OCI-LY3 (cell line): Measurements from ENCODE around the gene GZMH.

Source experiments
- H2AFZ ChIP-seq: fragments of 200-600, 300-600 bp; shearing (Covaris generic); 2 replicates; pipeline ENCODE4 v1.6.0; 2014; ENCODE audit warnings: antibody characterized with exemption, low read depth, low read length
- H3K27ac ChIP-seq: fragments of 200-600, 300-600 bp; sonication (generic); 2 replicates; pipeline ENCODE4 v1.5.1; 2014; ENCODE audit warnings: mild to moderate bottlenecking, low read length, moderate library complexity, mixed read lengths
- H3K27me3 ChIP-seq: fragments of 200-600, 300-600 bp; sonication (generic); 2 replicates; pipeline ENCODE4 v1.6.1; 2014; ENCODE audit warnings: low read depth, low read length, mixed read lengths
- H3K36me3 ChIP-seq: fragments of 200-600, 300-600 bp; sonication (generic); replicated peaks from 2 replicates; pipeline ENCODE3; 2014; ENCODE audit warnings: low read depth, low read length, mixed read lengths
- H3K4me1 ChIP-seq: fragments of 300-600, 200-600 bp; sonication (generic); 2 replicates; pipeline ENCODE4 v1.6.1; 2014; ENCODE audit warnings: low read length, mixed read lengths
- H3K4me2 ChIP-seq: fragments of 200-600, 300-600 bp; sonication (generic); 2 replicates; pipeline ENCODE4 v1.6.1; 2014; ENCODE audit warnings: low read length, mixed read lengths
- H3K4me3 ChIP-seq: fragments of 300-600, 200-600 bp; sonication (generic); 2 replicates; pipeline ENCODE4 v1.5.1; 2014; ENCODE audit warnings: antibody characterized with exemption, mild to moderate bottlenecking, low read length, moderate library complexity
- H3K79me2 ChIP-seq: fragments of 300-600, 200-600 bp; shearing (Covaris generic); 2 replicates; pipeline ENCODE4 v1.6.1; 2014; ENCODE audit warnings: mild to moderate bottlenecking, low read length, mixed read lengths
- H3K9ac ChIP-seq: fragments of 300-600, 200-600 bp; shearing (Covaris generic); 2 replicates; pipeline ENCODE4 v1.6.0; 2014; ENCODE audit warnings: mild to moderate bottlenecking, low read length, moderate library complexity
- H3K9me3 ChIP-seq: fragments of 200-600, 300-600 bp; shearing (Covaris generic); 2 replicates; pipeline ENCODE4 v1.6.1; 2014; ENCODE audit warnings: low read length, mixed read lengths; ENCODE audit not compliant: insufficient read depth
- H4K20me1 ChIP-seq: fragments of 200-600, 300-600 bp; sonication (generic); 2 replicates; pipeline ENCODE4 v1.6.1; 2016; ENCODE audit warnings: low read length, mixed read lengths; ENCODE audit not compliant: insufficient read depth
- EZH2phosphoT487 ChIP-seq: fragments of 200-600 bp; shearing (Covaris generic); IDR thresholded peaks from 2 replicates; pipeline ENCODE4 v1.6.1; 2018; ENCODE audit warnings: antibody characterized with exemption, mixed run types, low read depth
- TF ChIP-seq, protein P1 (sequence below): fragments of 200-600, 300-600 bp; sonication (generic); IDR thresholded peaks from 2 replicates; pipeline ENCODE4 v1.5.1; 2014; ENCODE audit warnings: antibody characterized with exemption, low read length, low read depth

The GZMH gene

DNA sequence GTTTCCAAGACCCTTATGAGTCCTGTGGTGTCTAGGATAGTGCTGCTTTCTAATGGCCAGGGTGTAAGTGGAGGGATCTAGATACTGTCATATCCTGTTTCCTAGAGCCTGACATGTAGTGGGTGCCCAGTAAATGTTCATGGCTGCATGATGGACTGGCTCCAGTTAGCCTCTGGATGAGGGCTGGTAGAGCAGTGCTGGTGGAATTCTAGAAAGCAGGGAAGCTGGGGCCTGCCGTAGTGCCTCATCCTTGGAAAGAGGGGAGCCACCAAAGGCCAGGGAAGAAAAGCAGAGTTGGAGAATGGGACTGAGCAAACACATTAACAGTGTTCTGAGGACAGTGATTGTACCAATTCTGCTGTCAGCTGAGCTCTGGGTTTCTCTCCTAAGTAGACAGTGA, 23.9 kb upstream of the GZMH start:
- Histone ChIP-seq H3K36me3 (no peaks in the 10 kb centered on the region), H3K27ac (no peak overlapping the region), H4K20me1 (no peaks in the 10 kb centered on the region), H3K4me3 (no peak overlapping the region), H3K9ac (no peak overlapping the region), H2AFZ (no peak overlapping the region), H3K27me3 (peaks cover 2% of the 10 kb centered on the region; the same call in 1 of the 2 replicates), H3K4me1 (no peaks in the 10 kb centered on the region), H3K9me3 (no peaks in the 10 kb centered on the region), H3K79me2 (no peaks in the 10 kb centered on the region), H3K4me2 (no peak overlapping the region)
- TF ChIP-seq, protein P1, sequence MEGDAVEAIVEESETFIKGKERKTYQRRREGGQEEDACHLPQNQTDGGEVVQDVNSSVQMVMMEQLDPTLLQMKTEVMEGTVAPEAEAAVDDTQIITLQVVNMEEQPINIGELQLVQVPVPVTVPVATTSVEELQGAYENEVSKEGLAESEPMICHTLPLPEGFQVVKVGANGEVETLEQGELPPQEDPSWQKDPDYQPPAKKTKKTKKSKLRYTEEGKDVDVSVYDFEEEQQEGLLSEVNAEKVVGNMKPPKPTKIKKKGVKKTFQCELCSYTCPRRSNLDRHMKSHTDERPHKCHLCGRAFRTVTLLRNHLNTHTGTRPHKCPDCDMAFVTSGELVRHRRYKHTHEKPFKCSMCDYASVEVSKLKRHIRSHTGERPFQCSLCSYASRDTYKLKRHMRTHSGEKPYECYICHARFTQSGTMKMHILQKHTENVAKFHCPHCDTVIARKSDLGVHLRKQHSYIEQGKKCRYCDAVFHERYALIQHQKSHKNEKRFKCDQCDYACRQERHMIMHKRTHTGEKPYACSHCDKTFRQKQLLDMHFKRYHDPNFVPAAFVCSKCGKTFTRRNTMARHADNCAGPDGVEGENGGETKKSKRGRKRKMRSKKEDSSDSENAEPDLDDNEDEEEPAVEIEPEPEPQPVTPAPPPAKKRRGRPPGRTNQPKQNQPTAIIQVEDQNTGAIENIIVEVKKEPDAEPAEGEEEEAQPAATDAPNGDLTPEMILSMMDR, result no peak
- no peak for TF ChIP-seq EZH2phosphoT487

- H3K9ac ChIP-seq, result no peak overlapping the region
- no peaks in the 10 kb centered on the region for H3K79me2 ChIP-seq
- H3K4me2 ChIP-seq, result no peak overlapping the region
- H3K36me3 ChIP-seq, result no peaks in the 10 kb centered on the region
- no peaks in the 10 kb centered on the region for H3K4me1 ChIP-seq
- H3K27me3 ChIP-seq, result peaks cover 2% of the 10 kb centered on the region; the same call in 1 of the 2 replicates
- H2AFZ ChIP-seq, result no peak overlapping the region
- no peaks in the 10 kb centered on the region for H3K9me3 ChIP-seq
- TF ChIP-seq, protein P1, result no peak
- TF ChIP-seq EZH2phosphoT487, result no peak
- no peaks in the 10 kb centered on the region for H4K20me1 ChIP-seq
- no peak overlapping the region for H3K27ac ChIP-seq
- no peak overlapping the region for H3K4me3 ChIP-seq
These were observed 23.3 kb upstream of the GZMH start for GRCh38 chr14:24632761-24633160.

DNA sequence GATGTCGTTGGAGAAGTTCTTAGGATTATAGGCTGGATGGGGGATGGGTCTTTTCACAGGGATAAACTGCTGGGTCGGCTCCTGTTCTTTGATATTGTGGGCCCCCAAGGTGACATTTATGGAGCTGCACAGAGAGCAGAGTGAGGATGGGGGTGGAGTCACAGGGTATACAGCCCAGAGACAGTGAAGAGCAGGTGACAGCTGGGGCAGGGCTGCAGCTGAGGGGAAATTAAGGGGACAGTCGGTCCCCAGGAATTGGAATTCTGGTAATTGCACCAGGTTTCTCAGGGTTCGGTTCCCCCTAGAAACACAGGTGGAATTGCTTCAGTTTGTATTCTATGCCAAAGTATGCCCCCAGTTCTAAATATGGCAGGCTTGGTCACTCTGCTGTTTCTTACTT, 22.9 kb upstream of the GZMH start:
- Histone ChIP-seq H2AFZ (no peak overlapping the region), H3K27me3 (no peaks in the 10 kb centered on the region; the same call in 1 of the 2 replicates), H3K79me2 (no peaks in the 10 kb centered on the region), H4K20me1 (no peaks in the 10 kb centered on the region), H3K36me3 (no peaks in the 10 kb centered on the region), H3K4me3 (no peak overlapping the region), H3K9me3 (no peaks in the 10 kb centered on the region), H3K27ac (no peak overlapping the region), H3K4me1 (no peaks in the 10 kb centered on the region), H3K9ac (no peak overlapping the region), H3K4me2 (no peak overlapping the region)
- TF ChIP-seq, protein P1, result no peak
- TF ChIP-seq EZH2phosphoT487, result no peak

DNA sequence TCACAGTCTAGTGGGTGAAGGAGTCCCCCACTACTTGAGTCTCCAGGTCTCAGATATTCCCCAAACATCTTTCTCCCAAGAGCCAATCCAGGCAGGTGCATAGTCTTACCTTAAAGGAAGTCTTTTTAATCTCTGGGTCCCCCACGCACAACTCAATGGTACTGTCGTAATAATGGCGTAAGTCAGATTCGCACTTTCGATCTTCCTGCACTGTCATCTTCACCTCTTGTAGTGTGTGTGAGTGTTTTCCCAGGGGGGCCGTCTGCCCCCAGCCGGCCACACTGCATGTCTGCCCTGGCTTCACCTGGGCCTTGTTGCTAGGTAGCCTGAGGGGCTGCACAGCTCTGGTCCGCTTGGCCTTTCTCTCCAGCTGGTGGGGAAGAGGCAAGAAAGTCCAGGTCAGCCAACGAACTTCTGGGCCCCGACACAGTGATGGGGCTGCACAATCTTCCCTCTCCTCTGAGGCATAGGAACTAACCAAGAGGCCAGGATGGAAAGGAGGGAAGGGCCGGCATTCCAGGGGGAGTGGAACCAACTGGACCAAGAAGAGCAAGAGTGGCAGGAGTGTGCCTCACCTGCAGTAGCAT, 22.4 kb upstream of the GZMH start:
- no peaks in the 10 kb centered on the region for H3K36me3 ChIP-seq
- no peak overlapping the region for H3K9ac ChIP-seq
- H3K4me1 ChIP-seq, result no peaks in the 10 kb centered on the region
- H4K20me1 ChIP-seq, result no peaks in the 10 kb centered on the region
- H3K27ac ChIP-seq, result no peak overlapping the region
- H3K27me3 ChIP-seq, result no peaks in the 10 kb centered on the region
- H3K79me2 ChIP-seq, result no peaks in the 10 kb centered on the region
- no peak overlapping the region for H2AFZ ChIP-seq
- H3K9me3 ChIP-seq, result no peaks in the 10 kb centered on the region
- TF ChIP-seq EZH2phosphoT487, result no peak
- TF ChIP-seq, protein P1, result no peak
- no peak overlapping the region for H3K4me3 ChIP-seq
- no peak overlapping the region for H3K4me2 ChIP-seq
